Measurements from ENCODE around the gene ADD2.

Gene ADD2

DNA sequence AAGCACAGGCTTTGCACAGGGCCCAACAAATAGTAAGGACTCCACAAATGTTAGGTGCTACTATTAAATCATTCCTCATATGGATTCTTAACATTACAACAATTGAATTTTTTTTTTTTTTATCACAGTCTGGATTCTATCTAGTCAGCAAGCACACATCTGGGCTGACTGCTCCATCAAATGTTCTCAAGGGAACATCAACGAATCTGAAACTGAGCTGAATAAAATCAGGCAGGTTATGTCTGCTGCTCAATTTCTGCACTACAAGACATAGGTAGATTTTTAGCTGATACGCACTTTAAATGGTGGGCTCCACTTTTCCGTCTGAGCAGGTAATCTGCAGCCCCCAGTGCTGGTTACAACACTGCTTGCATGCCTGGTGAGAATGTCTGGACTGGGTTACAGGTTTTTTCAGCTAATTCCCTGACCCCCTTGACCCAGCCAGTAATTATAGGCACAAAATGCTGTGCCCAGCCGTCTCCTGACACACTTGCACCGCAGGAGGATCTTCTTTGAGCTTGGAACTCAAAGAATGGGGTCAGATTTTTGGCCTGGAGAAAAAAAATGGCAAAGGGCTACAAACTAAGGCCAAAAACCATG lies 44.6 kb downstream of the ADD2 start:
- in situ Hi-C loops (cut with HindIII; ENCODE audit: low pct_ligation_motif_present, low sequenced_read_pairs), result no loop called here
- Histone ChIP-seq H3K27me3 (replicated peaks) (no peaks in the 10 kb centered on the region), H3K27ac (no peak overlapping the region), H3K36me3 (replicated peaks) (no peaks in the 10 kb centered on the region), H3K4me3 (ENCODE audit: low read depth, low read length) (no peak overlapping the region)
- no peak for DNase-seq
- TF ChIP-seq, protein P1, sequence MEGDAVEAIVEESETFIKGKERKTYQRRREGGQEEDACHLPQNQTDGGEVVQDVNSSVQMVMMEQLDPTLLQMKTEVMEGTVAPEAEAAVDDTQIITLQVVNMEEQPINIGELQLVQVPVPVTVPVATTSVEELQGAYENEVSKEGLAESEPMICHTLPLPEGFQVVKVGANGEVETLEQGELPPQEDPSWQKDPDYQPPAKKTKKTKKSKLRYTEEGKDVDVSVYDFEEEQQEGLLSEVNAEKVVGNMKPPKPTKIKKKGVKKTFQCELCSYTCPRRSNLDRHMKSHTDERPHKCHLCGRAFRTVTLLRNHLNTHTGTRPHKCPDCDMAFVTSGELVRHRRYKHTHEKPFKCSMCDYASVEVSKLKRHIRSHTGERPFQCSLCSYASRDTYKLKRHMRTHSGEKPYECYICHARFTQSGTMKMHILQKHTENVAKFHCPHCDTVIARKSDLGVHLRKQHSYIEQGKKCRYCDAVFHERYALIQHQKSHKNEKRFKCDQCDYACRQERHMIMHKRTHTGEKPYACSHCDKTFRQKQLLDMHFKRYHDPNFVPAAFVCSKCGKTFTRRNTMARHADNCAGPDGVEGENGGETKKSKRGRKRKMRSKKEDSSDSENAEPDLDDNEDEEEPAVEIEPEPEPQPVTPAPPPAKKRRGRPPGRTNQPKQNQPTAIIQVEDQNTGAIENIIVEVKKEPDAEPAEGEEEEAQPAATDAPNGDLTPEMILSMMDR (IDR thresholded peaks at IDR 0.05; ENCODE audit: low read depth, low read length, missing control alignments), result no peak

DNA sequence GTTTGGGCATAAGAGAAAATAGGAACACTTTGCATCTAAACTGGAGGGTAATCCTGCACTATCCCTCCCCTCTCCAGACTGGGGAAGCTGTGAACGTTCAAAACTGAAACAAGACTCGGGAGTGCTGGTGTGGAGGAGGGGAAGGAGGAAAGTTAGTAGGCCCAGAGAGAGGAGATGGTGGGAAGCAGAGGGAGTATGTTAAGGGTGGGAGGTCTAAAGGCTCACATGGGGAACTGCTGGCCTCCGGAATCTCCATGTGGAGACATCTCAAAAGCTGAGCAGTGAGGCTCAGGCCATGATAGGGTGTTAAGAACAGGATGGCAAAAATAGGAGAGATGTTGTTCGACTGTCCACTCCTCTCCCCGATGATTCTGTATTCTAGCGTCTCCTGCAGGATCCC lies 47.9 kb downstream of the ADD2 start:
- Histone ChIP-seq H3K27me3 (replicated peaks) (no peaks in the 10 kb centered on the region), H3K36me3 (replicated peaks) (no peaks in the 10 kb centered on the region), H3K4me3 (ENCODE audit: low read depth, low read length) (no peak overlapping the region), H3K27ac (no peak overlapping the region)
- DNase-seq, result no peak
- TF ChIP-seq, protein P1 (IDR thresholded peaks at IDR 0.05; ENCODE audit: low read depth, low read length, missing control alignments), result no peak
- in situ Hi-C loops (cut with HindIII; ENCODE audit: low pct_ligation_motif_present, low sequenced_read_pairs), result no loop called here

DNA sequence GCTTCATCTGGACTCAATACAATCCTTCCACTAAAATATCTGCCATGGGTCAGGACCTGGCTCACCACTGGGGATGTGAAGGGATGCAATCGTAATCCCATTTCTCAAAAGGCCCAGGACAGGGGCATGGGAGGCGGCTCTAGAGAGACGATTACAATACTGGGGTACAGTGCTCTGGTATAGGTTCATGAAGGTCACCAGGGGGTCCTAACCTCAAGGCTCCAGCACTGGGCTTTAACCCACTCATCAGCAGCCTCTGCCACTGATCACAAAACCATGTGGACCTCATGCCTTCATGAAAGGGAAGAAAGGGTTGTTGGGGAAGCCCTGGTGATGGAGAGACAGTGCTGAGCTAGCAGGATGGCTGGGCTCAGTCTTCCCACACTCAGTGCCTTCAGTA lies 48.8 kb downstream of the ADD2 start:
- no peak overlapping the region for H3K27ac ChIP-seq
- no peaks in the 10 kb centered on the region for H3K27me3 ChIP-seq (replicated peaks)
- TF ChIP-seq, protein P1 (IDR thresholded peaks at IDR 0.05; ENCODE audit: low read depth, low read length, missing control alignments), result no peak
- in situ Hi-C loops (cut with HindIII; ENCODE audit: low pct_ligation_motif_present, low sequenced_read_pairs), result no loop called here
- no peak for DNase-seq
- H3K4me3 ChIP-seq (ENCODE audit: low read depth, low read length), result no peak overlapping the region
- H3K36me3 ChIP-seq (replicated peaks), result no peaks in the 10 kb centered on the region

DNA sequence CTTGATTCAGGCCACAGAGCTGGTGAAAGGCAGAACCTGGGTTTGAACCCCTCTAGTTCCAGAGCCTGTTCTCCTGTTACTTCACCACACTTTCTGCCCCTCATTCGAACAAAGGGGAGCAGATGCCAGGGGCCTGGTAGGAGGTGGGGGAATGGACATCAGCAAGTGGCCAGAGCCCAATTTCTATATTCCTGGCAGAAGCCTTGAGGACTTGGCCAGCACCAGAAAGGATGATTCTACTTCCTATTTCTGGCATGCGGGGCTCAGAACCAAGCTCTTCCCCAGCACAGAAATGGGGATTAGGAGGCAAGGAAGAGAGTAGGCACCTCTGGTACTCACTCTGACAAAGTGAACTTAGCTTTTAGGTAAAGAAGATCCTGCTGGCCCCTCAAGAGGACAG lies 49.3 kb downstream of the ADD2 start:
- no peak for DNase-seq

DNA sequence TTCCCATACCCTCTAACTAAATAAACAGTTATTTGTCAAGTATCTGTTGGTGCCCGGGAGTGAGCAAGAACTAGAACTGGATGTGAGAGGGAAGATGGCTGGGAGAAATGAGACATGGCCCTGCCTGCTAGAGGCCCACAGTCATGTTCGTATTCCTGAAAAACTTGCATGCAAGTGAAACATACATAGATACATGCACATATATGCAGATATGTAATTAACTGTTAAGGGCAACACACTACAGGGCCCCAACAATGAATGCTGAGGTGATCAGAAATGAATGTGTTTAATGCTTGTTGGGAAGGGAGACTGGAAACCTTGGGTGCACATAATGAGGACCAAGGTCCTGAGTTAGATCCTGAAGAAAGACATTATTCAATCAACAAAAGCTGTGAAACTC lies 49.8 kb downstream of the ADD2 start:
- H3K27me3 ChIP-seq (replicated peaks), result no peaks in the 10 kb centered on the region
- no peaks in the 10 kb centered on the region for H3K36me3 ChIP-seq (replicated peaks)
- TF ChIP-seq, protein P1 (IDR thresholded peaks at IDR 0.05; ENCODE audit: low read depth, low read length, missing control alignments), result no peak
- in situ Hi-C loops (cut with HindIII; ENCODE audit: low pct_ligation_motif_present, low sequenced_read_pairs), result no loop called here
- H3K4me3 ChIP-seq (ENCODE audit: low read depth, low read length), result no peak overlapping the region
- no peak for DNase-seq
- H3K27ac ChIP-seq, result no peak overlapping the region

More for the DNA sequence above, 49.3 kb downstream of the ADD2 start:
- H3K27ac ChIP-seq, result no peak overlapping the region
- no peak overlapping the region for H3K4me3 ChIP-seq (ENCODE audit: low read depth, low read length)
- H3K27me3 ChIP-seq (replicated peaks), result no peaks in the 10 kb centered on the region
- TF ChIP-seq, protein P1 (IDR thresholded peaks at IDR 0.05; ENCODE audit: low read depth, low read length, missing control alignments), result no peak
- in situ Hi-C loops (cut with HindIII; ENCODE audit: low pct_ligation_motif_present, low sequenced_read_pairs), result no loop called here
- no peaks in the 10 kb centered on the region for H3K36me3 ChIP-seq (replicated peaks)

DNA sequence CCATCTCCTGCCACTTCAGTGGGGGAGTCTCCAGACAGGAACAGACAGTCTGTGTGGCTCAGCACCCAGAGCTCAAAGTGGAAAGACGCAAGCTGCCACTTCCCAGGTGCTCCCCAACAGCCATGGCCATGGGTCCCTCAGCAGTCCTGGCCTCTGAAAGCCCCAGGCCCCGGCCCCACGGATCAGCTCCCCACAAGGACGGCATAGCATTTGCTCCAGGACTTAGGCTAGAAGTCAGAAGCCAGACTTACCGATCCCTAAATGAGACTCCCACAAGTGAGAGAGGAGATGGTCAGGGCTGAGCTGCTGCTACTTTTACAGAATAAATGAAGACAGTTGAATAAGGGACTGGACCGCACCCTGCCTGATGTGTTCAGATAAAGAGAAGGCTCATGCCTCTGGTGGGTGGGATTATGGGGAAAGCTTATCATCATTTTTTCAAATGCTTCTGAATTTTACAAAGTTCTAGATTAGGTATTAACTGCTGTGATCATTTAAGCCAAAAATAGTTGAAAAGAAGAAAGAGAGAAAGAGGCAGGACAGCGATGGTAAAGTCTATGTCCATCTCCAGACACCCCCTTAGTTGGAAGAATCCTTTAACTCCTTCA lies 50.5 kb downstream of the ADD2 start:
- no peak for DNase-seq
- H3K36me3 ChIP-seq (replicated peaks), result no peaks in the 10 kb centered on the region
- no peak overlapping the region for H3K27ac ChIP-seq
- in situ Hi-C loops (cut with HindIII; ENCODE audit: low pct_ligation_motif_present, low sequenced_read_pairs), result no loop called here
- no peaks in the 10 kb centered on the region for H3K27me3 ChIP-seq (replicated peaks)
- TF ChIP-seq, protein P1 (IDR thresholded peaks at IDR 0.05; ENCODE audit: low read depth, low read length, missing control alignments), result no peak
- H3K4me3 ChIP-seq (ENCODE audit: low read depth, low read length), result no peak overlapping the region

Data from brain microvascular endothelial cell (primary cell).